ENCODE data around the gene LZTR1. TPM values are rescaled to one million over a fixed set of nuclear protein-coding genes. Genes with fewer than 3 reads are reported as not detected.

LZTR1 gene
- polyA plus RNA-seq, 4 donors, result 36.7 to 71.0 (median 54.6) TPM

Other genes with a start within 250 kb of the LZTR1 start
- gene SERPIND1, start 208.2 kb upstream of the LZTR1 start, polyA plus RNA-seq (ENCODE audit: insufficient read length in 4 of 4), result 1 to 10 TPM; 2.2 to 7.4 (median 3.1) TPM
- gene PI4KA, start 123.5 kb upstream of the LZTR1 start, polyA plus RNA-seq (ENCODE audit: insufficient read length in 4 of 4), result 100 to 1,000 TPM in 1 of 4 donors, 10 to 100 TPM in 3; 54.2 to 105 (median 77.0) TPM
- gene SNAP29, start 123.3 kb upstream of the LZTR1 start, polyA plus RNA-seq (ENCODE audit: insufficient read length in 4 of 4), result 10 to 100 TPM; 30.1 to 33.8 (median 30.4) TPM
- gene CRKL, start 64.9 kb upstream of the LZTR1 start, polyA plus RNA-seq (ENCODE audit: insufficient read length in 4 of 4), result 10 to 100 TPM; 57.0 to 66.0 (median 61.4) TPM
- gene AIFM3, start 15.0 kb upstream of the LZTR1 start, polyA plus RNA-seq (ENCODE audit: insufficient read length in 4 of 4), result 1 to 10 TPM in 1 of 4 donors, under 1 TPM in 3; 0.54 to 1.3 (median 0.85) TPM
- 10 to 100 TPM; 16.0 to 28.9 (median 22.5) TPM for gene THAP7, start 19.8 kb downstream of the LZTR1 start, polyA plus RNA-seq (ENCODE audit: insufficient read length in 4 of 4)
- 1 to 10 TPM in 3 of 4 donors, under 1 TPM in 1; 0.92 to 2.3 (median 1.8) TPM for gene P2RX6, start 32.9 kb downstream of the LZTR1 start, polyA plus RNA-seq (ENCODE audit: insufficient read length in 4 of 4)
- gene SLC7A4, start 50.3 kb downstream of the LZTR1 start, polyA plus RNA-seq (ENCODE audit: insufficient read length in 4 of 4), result 1 to 10 TPM in 3 of 4 donors, under 1 TPM in 1; 0.99 to 1.8 (median 1.5) TPM
- gene LRRC74B, start 63.6 kb downstream of the LZTR1 start, polyA plus RNA-seq (ENCODE audit: insufficient read length in 4 of 4), result under 1 TPM; 0.16 to 0.30 (median 0.19) TPM

Data from left renal cortex interstitium (tissue), 4 donors.